HCEC 1CT (cell line): ENCODE data around the gene TRIM45.
"Not testable (repeated sequence)": the region's sequence is repeated elsewhere in the genome, so short reads cannot be mapped to it uniquely, and the experiment has no call there.

Experiments
- DNase-seq: peaks from one replicate; pipeline ENCODE4 v3.0.0-alpha.2; 2017

Gene TRIM45, protein sequence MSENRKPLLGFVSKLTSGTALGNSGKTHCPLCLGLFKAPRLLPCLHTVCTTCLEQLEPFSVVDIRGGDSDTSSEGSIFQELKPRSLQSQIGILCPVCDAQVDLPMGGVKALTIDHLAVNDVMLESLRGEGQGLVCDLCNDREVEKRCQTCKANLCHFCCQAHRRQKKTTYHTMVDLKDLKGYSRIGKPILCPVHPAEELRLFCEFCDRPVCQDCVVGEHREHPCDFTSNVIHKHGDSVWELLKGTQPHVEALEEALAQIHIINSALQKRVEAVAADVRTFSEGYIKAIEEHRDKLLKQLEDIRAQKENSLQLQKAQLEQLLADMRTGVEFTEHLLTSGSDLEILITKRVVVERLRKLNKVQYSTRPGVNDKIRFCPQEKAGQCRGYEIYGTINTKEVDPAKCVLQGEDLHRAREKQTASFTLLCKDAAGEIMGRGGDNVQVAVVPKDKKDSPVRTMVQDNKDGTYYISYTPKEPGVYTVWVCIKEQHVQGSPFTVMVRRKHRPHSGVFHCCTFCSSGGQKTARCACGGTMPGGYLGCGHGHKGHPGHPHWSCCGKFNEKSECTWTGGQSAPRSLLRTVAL

GRCh38 chr1:117121589-117122329, at the start of gene TRIM45:
TRIM45 (minus strand) TSS chr1:117121749; CDS start chr1:117121201, 548 bp downstream.
- peak; percentile 97 for DNase-seq

DNA sequence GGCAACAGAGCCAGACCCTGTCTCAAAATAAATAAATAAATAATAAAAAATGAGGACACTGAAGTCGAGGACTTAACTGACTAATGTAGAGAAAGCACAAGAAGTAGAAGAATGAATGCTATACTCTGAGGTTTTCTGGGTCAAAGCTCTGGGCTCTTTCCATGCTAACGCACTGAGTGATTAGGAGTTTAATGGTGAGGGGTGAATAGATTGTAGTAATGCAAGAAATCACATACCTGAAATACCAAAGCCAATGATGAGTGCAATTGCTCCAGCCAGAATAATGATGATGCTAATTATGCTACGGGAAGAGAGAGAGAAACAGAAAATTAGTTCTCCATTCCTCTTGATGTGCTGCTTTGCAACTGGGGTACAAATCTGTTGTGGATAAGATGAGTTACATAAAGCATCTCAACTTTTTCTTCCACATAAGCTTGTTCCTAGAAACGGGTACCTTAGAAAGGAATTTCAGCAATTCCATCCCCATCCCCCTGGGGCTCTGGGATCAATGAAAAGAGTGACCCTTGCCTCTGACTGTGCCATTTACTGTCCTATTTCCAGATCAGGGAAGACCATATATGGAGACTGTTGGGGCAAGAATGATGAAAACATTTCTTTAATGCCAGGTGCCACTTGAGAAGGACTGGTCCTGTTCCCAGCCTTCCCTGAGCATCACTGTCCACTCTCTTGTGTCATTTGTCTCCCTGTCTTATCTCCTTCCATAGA, 48.5 kb upstream of the TRIM45 start:
- DNase-seq, result no peak

DNA sequence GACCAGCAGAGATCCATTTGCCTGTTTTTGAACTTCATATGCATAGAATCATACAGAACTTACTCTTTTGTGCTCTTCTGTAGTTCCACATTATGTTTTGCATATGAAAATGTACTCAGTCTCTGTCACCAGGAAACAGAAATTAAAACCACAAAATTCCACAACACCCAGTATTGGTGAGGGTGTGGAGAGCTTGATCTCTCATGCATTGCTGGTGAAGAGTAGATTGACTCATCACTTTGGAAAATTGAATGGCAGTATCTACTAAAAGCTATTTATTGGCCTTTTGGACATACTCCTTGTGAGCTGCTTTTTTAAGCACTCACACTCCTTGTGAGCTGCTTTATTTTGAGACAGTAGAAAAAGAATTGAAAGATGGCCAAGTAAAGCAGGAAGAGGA, 45.9 kb upstream of the TRIM45 start:
- no peak for DNase-seq

GRCh38 chr1:117166076-117166475, 44.5 kb upstream of the TRIM45 start:
- peak; percentile 85 for DNase-seq

GRCh38 chr1:117164209-117164608, 42.7 kb upstream of the TRIM45 start:
- no peak for DNase-seq

- DNase-seq, result no peak
Measured at GRCh38 chr1:117162816-117163215, 41.3 kb upstream of the TRIM45 start.

DNA sequence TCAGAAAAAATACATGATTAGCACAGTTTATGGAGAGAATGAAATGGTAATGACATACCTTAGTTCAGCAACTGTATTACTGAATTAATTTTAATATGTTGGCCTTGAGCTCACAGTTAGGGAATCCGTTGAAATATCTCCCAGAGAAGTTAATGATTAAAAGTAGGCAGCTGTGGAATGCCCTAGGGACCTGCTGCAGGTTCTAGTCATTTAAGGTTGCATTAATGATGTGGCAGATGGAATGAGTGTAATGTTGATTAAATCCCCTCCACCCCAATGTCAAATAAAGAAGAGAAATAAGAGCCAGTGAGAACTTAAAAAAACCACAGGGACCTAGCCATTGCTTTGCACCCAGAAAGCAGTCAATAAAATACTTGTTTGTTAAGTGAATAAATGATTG, 40.3 kb upstream of the TRIM45 start:
- no peak for DNase-seq

GRCh38 chr1:117151305-117151704, 29.8 kb upstream of the TRIM45 start:
- DNase-seq, result not testable (repeated sequence)

DNA sequence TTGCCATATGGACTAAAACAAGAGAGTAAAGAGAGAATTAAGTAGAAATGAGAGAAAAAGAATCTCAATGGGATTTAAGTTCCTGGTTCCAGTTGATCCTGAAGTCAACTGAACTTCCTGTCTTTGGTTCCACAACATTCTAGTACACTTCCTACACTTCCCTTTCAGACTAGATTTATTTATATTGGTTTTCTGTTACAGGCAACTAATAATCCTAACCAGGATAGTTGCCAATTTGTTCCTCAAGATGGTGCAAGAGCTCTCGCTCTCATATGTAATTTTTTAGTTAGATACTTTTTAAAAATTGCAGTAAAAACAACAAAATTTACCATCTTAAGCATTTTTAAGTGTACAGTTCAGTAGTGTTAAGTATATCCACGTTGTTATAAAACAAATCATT, 28.8 kb upstream of the TRIM45 start:
- DNase-seq, result peak; percentile 67

GRCh38 chr1:117147856-117148588, 26.5 kb upstream of the TRIM45 start:
- no peak for DNase-seq

- DNase-seq, result no peak
Measured at GRCh38 chr1:117147341-117147831, 25.8 kb upstream of the TRIM45 start.

GRCh38 chr1:117146575-117147340, 25.2 kb upstream of the TRIM45 start:
- DNase-seq, result peak; percentile 92

DNA sequence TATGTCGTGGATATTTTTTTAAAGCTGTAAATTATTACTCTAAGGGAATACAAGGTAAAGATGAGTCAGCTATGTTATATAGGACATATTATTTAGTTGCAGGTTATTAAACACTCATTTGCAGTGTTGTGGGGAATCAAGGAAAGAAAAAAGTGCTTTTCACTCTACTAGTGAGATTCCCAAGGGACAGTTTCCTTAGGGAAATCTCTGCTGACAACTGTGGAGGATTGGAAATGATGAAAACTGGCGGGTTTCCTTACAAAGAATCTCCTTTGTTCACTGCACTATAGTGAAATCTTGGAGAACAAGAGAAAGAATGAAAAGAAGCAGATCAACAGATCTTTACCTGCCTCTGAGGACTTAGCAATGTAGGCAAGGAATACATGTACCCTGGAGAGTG, 24.5 kb upstream of the TRIM45 start:
- no peak for DNase-seq

DNA sequence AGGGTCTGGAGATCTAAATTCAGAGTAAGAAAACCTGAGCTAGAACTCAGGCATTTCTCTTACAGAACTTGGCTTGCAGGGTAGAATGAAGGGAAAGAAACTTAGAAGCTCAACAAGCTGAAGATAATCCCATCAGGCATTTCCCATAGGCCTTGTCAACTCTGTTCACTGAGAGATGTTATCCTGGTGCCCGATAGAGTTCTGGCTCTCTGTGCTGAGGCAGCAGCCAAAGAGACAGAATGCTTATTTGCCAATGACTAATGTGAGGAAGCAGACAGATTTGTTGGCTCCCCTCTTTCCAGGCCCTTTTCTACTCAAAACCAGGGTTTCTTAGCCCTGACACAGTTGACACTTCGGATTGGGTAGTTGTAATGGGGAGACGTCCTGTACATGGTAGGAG, 22.3 kb upstream of the TRIM45 start:
- no peak for DNase-seq

DNA sequence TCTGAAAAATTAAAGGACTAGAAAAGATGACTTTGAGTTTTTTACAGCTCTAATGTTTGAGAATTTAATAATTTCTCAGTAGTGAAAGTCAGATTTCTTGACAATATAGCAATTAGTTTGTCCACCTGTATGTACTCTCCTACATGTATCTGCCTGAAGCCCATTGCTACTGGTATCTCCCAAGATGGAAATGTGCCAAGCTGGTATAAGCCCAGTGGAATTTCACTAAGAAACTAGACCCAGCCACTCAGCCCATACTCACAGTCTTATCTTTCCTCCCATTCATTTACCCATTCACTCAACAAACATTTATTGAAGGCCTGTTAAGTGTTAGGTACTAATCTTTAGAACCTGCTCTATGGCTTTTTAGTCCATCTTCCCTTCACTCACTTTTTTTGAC, 21.6 kb upstream of the TRIM45 start:
- no peak for DNase-seq

- DNase-seq, result peak; percentile 81
Measured at GRCh38 chr1:117142200-117142599, 20.7 kb upstream of the TRIM45 start.

DNA sequence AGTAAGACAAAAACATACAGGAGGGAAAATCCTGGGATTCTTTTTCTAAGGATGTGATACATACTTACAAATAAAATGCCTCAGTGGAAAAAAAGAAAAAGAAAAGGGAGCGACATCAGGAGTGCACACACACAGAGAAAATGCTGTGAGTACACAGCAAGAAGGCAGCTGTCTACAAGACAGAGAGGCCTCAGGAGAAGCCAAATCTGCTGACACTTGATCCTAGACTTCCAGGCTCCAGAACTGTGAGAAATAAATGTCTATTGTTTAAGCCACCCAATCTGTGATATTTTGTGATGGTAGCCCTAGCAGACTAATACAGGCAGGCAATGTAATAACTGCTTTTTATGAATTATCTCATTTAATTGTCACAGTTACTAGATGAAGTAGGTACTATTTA, 17.0 kb upstream of the TRIM45 start:
- no peak for DNase-seq

- no peak for DNase-seq
Measured at GRCh38 chr1:117138106-117138505, 16.6 kb upstream of the TRIM45 start.

DNA sequence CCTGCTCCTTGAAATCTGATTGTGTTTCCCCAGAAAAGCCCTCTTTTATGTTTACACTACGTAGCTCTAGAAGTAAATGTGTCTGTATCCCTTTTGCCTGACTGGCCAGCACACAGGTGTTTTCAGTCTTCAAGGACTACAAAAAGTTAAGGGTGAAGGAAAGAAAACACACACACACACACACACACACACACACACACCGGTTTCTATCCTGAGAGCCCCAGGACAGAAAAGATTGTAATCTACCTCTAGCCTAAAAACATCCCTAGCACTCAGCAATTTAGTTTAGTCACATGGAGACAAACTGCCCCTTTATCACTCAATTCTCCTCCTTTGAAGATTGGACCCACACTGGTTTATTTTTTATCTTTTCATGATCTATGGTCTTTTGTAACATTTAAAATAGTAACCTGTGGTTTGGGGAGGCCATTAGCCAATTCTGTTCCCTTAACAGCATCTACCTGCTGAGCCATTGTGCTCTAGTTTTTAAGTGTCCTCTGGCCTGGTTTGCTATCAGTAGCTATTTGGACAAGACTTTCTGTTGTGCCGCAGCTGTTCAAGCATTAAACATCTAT, 15.8 kb upstream of the TRIM45 start:
- DNase-seq, result no peak

DNA sequence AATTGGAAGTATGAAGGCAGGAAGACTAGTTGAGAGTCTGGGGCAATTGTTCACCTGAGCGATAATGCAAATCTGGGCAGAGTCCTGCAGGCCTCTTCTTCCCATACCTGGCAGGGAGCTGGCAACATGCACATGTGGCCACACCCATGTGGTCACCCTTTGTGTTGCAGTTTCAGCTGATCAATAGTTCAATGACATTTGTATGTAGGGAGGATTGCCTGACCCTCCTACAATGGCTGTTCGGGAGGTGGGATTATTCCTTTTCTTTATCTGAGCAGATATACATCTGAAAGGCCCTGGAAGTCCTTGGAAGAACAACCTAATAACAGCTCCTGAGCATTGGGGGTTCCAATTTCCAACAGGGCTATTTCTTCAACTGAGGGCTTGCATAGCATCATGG, 15.2 kb upstream of the TRIM45 start:
- DNase-seq, result no peak

GRCh38 chr1:117135329-117135728, 13.8 kb upstream of the TRIM45 start:
- no peak for DNase-seq
